ENCODE results near the gene TMEM119.
A peak's percentile ranks its signal among the peaks of the same experiment; 100 is the strongest.
"Not testable (repeated sequence)": the region's sequence is repeated elsewhere in the genome, so short reads cannot be mapped to it uniquely, and the experiment has no call there.

The TMEM119 gene

DNA sequence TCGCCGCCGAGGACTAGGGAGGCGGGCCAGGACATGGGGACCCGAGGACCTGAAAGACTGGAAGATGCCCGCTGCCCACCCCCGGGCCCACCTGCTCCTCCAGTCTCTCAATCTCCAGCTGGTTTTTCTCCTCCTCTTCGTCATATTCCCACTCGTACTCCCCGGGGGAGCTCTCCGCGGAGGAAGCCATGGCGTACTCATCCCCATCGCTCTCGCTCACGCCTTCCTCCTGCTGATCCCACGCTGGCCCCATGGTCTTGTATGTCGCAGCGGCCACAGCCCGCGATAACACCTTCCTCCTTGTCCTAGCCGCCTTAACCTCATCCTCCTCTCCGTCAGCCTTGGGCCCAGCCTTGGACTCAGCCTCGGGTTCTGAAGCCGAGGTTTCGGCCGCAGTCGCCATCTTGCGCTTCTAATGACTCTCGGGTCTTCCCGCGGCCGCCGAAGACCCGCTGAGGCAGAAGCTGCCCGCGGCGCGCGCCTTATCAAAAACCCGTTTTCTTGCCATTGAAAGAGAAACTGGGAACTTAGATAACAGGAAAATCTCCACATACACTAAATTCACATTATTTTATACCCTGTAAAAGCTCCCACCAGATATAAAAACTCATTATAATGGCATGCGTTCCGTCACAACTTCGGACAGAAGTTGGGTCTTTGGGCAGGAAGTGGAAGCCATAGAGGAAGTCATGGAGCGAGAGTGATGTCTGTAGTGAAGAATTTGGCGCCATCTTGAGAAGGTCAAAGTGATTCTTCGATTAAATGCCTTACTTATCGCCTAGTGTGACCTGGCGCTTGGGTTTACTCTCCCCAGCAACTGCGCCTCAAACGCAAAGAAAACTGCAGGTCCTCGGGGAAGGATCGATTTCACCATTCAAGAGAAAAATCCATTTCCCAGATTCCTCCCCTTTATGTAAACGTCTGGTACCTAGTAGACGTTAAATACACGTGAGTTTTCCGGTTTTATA, 36.8 kb downstream of the TMEM119 start, which contains the start of gene SART3:
Gene SART3 (minus strand): TSS at position 422 of the 968 bp plus-strand sequence. CDS start 19 bp downstream, at position 403.
- no peak for TF ChIP-seq CTCF (IDR thresholded peaks at IDR 0.05; ENCODE audit: control extremely low read depth, extremely low read depth, low read depth, missing control alignments)
- POLR2A ChIA-PET: no interaction called here
- CTCF ChIA-PET: interaction anchor here (0.7 to 22.9 kb wide), 9 partner anchors 8 to 390 kb away, joined by 3 to 543 read pairs (median 5); no protein-coding TSS in a partner anchor
- peak; percentile 85 for DNase-seq (ENCODE audit: extremely low spot score)

GRCh38 chr12:108560321-108560721, 37.6 kb downstream of the TMEM119 start:
- no peak for TF ChIP-seq CTCF (IDR thresholded peaks at IDR 0.05; ENCODE audit: control extremely low read depth, extremely low read depth, low read depth, missing control alignments)
- CTCF ChIA-PET: interaction anchor here (0.7 to 22.9 kb wide), 9 partner anchors 8 to 390 kb away, joined by 3 to 543 read pairs (median 5); no protein-coding TSS in a partner anchor
- POLR2A ChIA-PET: no interaction called here
- DNase-seq (ENCODE audit: extremely low spot score): no peak

- ChIA-PET POLR2A (no interaction called here), CTCF (interaction anchor here (0.7 to 22.9 kb wide), 7 partner anchors 9 to 391 kb away, joined by 3 to 543 read pairs (median 5); no protein-coding TSS in a partner anchor)
- peak; percentile 14 for TF ChIP-seq CTCF (IDR thresholded peaks at IDR 0.05; ENCODE audit: control extremely low read depth, extremely low read depth, low read depth, missing control alignments)
- no peak for DNase-seq (ENCODE audit: extremely low spot score)
These were observed 38.1 kb downstream of the TMEM119 start for GRCh38 chr12:108559748-108560147.

- ChIA-PET POLR2A (interaction anchor here (0.7 kb wide), 1 partner anchor 410 kb away, joined by 4 read pairs; no protein-coding TSS in a partner anchor), CTCF (interaction anchor here (0.8 to 22.9 kb wide), 4 partner anchors 18 to 56 kb away, joined by 3 to 543 read pairs (median 5); no protein-coding TSS in a partner anchor)
- DNase-seq (ENCODE audit: extremely low spot score): no peak
- TF ChIP-seq CTCF (IDR thresholded peaks at IDR 0.05; ENCODE audit: control extremely low read depth, extremely low read depth, low read depth, missing control alignments): no peak
These were observed 38.8 kb downstream of the TMEM119 start for GRCh38 chr12:108559007-108559655.

- CTCF ChIA-PET, POLR2A ChIA-PET: not testable (repeated sequence)
These were observed 42.5 kb downstream of the TMEM119 start for GRCh38 chr12:108555383-108555782.

GRCh38 chr12:108553799-108554198, 44.1 kb downstream of the TMEM119 start:
- POLR2A ChIA-PET: no interaction called here
- CTCF ChIA-PET: interaction anchor here (1.2 to 1.6 kb wide), 2 partner anchors 9 to 64 kb away, joined by 3 to 4 read pairs; partner anchors contain the start of gene ISCU
- DNase-seq (ENCODE audit: extremely low spot score): no peak
- TF ChIP-seq CTCF (IDR thresholded peaks at IDR 0.05; ENCODE audit: control extremely low read depth, extremely low read depth, low read depth, missing control alignments): no peak

More at GRCh38 chr12:108555383-108555782, 42.5 kb downstream of the TMEM119 start:
- DNase-seq (ENCODE audit: extremely low spot score): not testable (repeated sequence)
